ENCODE measurements around the gene ECD. TPM values are rescaled to one million over a fixed set of nuclear protein-coding genes. Genes with fewer than 3 reads are reported as not detected.

ECD gene
- total and polyA plus RNA-seq, 12 donors = 6.4 to 40.7 (median 28.3) TPM

GRCh38 chr10:73182568-73182967 lies 14.8 kb upstream of the ECD start:
- no peak overlapping the region for H3K27ac ChIP-seq
- peaks cover 0 to 4% of the 10 kb centered on the region in 2 donors for H3K4me1 ChIP-seq (replicated peaks in 1 of 2)
- peaks cover 0 to 18% of the 10 kb centered on the region in 2 donors for H3K36me3 ChIP-seq (replicated peaks in 1 of 2)
- no peaks in the 10 kb centered on the region for H3K9me3 ChIP-seq (replicated peaks in 1 of 3)
- intact Hi-C loops (cut with DNase I) = no loop called here
- H3K4me3 ChIP-seq = no peak overlapping the region
- no peaks in the 10 kb centered on the region for H3K27me3 ChIP-seq
- TF ChIP-seq POLR2A (IDR thresholded peaks at IDR 0.05) (no peak), CTCF (IDR thresholded peaks at IDR 0.05) (no peak)
- 89 to 97% (median 92%) methylated on average over 2 of the region's 2 CpGs for whole genome bisulfite sequencing, 4 donors
- no peak for DNase-seq

GRCh38 chr10:73174148-73174925 lies 6.5 kb upstream of the ECD start:
- Histone ChIP-seq H3K9me3 (replicated peaks in 1 of 3) (no peaks in the 10 kb centered on the region), H3K27me3 (no peaks in the 10 kb centered on the region), H3K4me3 (no peak overlapping the region), H3K36me3 (replicated peaks in 1 of 2) (peaks cover 0 to 11% of the 10 kb centered on the region in 2 donors), H3K27ac (no peak overlapping the region), H3K4me1 (replicated peaks in 1 of 2) (peaks cover 3 to 4% of the 10 kb centered on the region in 2 donors)
- no peak for TF ChIP-seq POLR2A (IDR thresholded peaks at IDR 0.05)
- no peak for TF ChIP-seq CTCF (IDR thresholded peaks at IDR 0.05)
- no peak for DNase-seq
- 95 to 100% (median 97%) methylated on average over 1 of the region's 1 CpG for WGBS, 4 donors
- intact Hi-C loops (cut with DNase I) = no loop called here

GRCh38 chr10:73172867-73173266 lies 5.1 kb upstream of the ECD start:
- H3K36me3 ChIP-seq (replicated peaks in 1 of 2) = peaks cover 0 to 6% of the 10 kb centered on the region in 2 donors
- no peak for DNase-seq
- H3K27me3 ChIP-seq = no peaks in the 10 kb centered on the region
- no peak for TF ChIP-seq CTCF (IDR thresholded peaks at IDR 0.05)
- TF ChIP-seq POLR2A (IDR thresholded peaks at IDR 0.05) = no peak
- H3K4me1 ChIP-seq (replicated peaks in 1 of 2) = peaks cover 12 to 13% of the 10 kb centered on the region in 2 donors
- no peaks in the 10 kb centered on the region for H3K9me3 ChIP-seq (replicated peaks in 1 of 3)
- no peak overlapping the region for H3K27ac ChIP-seq
- intact Hi-C loops (cut with DNase I) = no loop called here
- no peak overlapping the region for H3K4me3 ChIP-seq

GRCh38 chr10:73169320-73169719 lies 1.5 kb upstream of the ECD start:
- no peaks in the 10 kb centered on the region for H3K9me3 ChIP-seq (replicated peaks in 1 of 3)
- WGBS, 4 donors = 93 to 95% (median 95%) methylated on average over 3 of the region's 3 CpGs
- no peak for DNase-seq
- intact Hi-C loops (cut with DNase I) = no loop called here
- H3K4me3 ChIP-seq = no peak overlapping the region
- TF ChIP-seq POLR2A (IDR thresholded peaks at IDR 0.05) = no peak
- no peak for TF ChIP-seq CTCF (IDR thresholded peaks at IDR 0.05)
- no peaks in the 10 kb centered on the region for H3K27me3 ChIP-seq
- no peaks in the 10 kb centered on the region for H3K36me3 ChIP-seq (replicated peaks in 1 of 2)
- H3K4me1 ChIP-seq (replicated peaks in 1 of 2) = peaks cover 24 to 37% of the 10 kb centered on the region in 2 donors
- H3K27ac ChIP-seq = no peak overlapping the region
